ENCODE measurements around the gene LIPT2. TPM values are rescaled to one million over a fixed set of nuclear protein-coding genes. Genes with fewer than 3 reads are reported as not detected.

LIPT2 gene
- polyA plus RNA-seq, 1 donor from 2014 or later = 11.3 TPM

DNA sequence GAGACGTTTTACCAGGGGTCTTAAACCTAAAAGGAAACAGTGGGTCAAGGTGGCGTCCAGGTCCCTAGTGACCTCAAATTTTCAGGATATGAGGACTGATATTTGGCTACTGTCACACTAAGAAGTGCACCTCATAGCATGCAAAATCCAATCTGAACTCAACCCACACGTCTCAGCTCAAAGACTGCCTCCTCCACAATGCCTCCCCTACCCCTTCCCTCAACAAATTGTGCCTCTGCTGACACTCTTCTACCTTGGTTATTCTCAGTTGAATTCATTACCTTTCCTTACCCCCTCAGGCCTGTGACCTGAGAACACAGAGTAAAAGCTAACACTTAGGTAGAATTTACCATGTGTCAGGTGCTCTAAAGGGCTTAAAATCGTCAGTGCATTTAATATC, 12.4 kb upstream of the LIPT2 start:
- Histone ChIP-seq H3K27ac (ENCODE audit: low read length) (no peak overlapping the region), H3K79me2 (replicated peaks; ENCODE audit: insufficient read depth, low read length) (no peaks in the 10 kb centered on the region), H3K9me3 (ENCODE audit: low read length) (peaks cover 5% of the 10 kb centered on the region), H3K27me3 (ENCODE audit: insufficient read depth, low read depth, low read length) (no peaks in the 10 kb centered on the region), H2AFZ (ENCODE audit: low read depth, low read length) (no peak overlapping the region), H3K9me2 (ENCODE audit: insufficient read depth, low read length) (no peaks in the 10 kb centered on the region), H3K36me3 (ENCODE audit: insufficient read depth, low read length) (no peaks in the 10 kb centered on the region), H3K4me2 (ENCODE audit: low read length) (no peak overlapping the region), H3K4me3 (ENCODE audit: low read length) (no peak overlapping the region), H3K9ac (ENCODE audit: low read length) (no peak overlapping the region), H4K20me1 (ENCODE audit: insufficient read depth) (no peaks in the 10 kb centered on the region), H3F3A (ENCODE audit: insufficient read depth, low read length, poor library complexity, severe bottlenecking) (no peaks in the 10 kb centered on the region)
- no peak for TF ChIP-seq REST (IDR thresholded peaks at IDR 0.05; ENCODE audit: borderline replicate concordance)
- no peak for TF ChIP-seq SMC3 (conservative IDR thresholded peaks at IDR 0.05; ENCODE audit: poor library complexity)
- TF ChIP-seq RAD21 (conservative IDR thresholded peaks at IDR 0.05) = no peak
- TF ChIP-seq TAF1 (IDR thresholded peaks at IDR 0.05; ENCODE audit: low read depth) = no peak
- TF ChIP-seq CTCF (IDR thresholded peaks at IDR 0.05; ENCODE audit: poor library complexity, severe bottlenecking) = no peak
- TF ChIP-seq MXI1 (conservative IDR thresholded peaks at IDR 0.05; ENCODE audit: poor library complexity, severe bottlenecking) = no peak

DNA sequence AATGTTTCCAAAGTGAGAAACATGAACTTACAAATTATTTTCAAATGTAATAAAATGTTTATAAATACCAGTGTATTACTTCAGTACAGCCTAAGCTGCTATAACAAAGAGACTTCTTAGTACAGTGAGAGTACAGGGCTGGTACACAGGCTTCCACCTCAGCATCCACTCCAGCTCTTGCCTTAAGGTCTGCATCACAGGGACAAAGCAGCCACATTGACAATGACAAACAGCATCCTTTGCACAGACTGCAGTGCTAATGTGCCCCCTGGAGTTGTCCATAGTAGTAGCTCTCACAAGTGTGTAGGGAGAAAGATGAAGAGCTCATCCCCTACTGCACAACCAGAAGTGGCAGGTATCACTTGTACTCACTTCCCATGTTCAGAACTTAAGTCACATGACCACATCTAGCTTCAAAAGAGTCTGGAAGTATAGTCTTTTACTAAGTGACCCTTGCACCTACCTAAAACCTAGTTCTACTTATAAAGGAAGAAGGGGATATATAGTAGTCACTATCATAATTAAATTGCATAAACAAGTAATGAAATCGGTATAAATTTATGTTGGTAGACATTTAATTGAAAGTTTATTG, 10.7 kb upstream of the LIPT2 start:
- Histone ChIP-seq H2AFZ (ENCODE audit: low read depth, low read length) (no peak overlapping the region), H3K9me2 (ENCODE audit: insufficient read depth, low read length) (no peaks in the 10 kb centered on the region), H4K20me1 (ENCODE audit: insufficient read depth) (no peaks in the 10 kb centered on the region), H3K9ac (ENCODE audit: low read length) (no peak overlapping the region), H3K27me3 (ENCODE audit: insufficient read depth, low read depth, low read length) (no peaks in the 10 kb centered on the region), H3F3A (ENCODE audit: insufficient read depth, low read length, poor library complexity, severe bottlenecking) (no peaks in the 10 kb centered on the region), H3K79me2 (replicated peaks; ENCODE audit: insufficient read depth, low read length) (no peaks in the 10 kb centered on the region), H3K4me2 (ENCODE audit: low read length) (no peak overlapping the region), H3K36me3 (ENCODE audit: insufficient read depth, low read length) (no peaks in the 10 kb centered on the region), H3K27ac (ENCODE audit: low read length) (no peak overlapping the region), H3K4me3 (ENCODE audit: low read length) (no peak overlapping the region), H3K9me3 (ENCODE audit: low read length) (peaks cover 5% of the 10 kb centered on the region)
- TF ChIP-seq SMC3 (conservative IDR thresholded peaks at IDR 0.05; ENCODE audit: poor library complexity) (no peak), EZH2 (IDR thresholded peaks at IDR 0.05; ENCODE audit: borderline replicate concordance, insufficient read depth, low read length, poor library complexity, severe bottlenecking) (no peak), POLR2AphosphoS5 (IDR thresholded peaks at IDR 0.05) (no peak), MXI1 (conservative IDR thresholded peaks at IDR 0.05; ENCODE audit: poor library complexity, severe bottlenecking) (no peak)

DNA sequence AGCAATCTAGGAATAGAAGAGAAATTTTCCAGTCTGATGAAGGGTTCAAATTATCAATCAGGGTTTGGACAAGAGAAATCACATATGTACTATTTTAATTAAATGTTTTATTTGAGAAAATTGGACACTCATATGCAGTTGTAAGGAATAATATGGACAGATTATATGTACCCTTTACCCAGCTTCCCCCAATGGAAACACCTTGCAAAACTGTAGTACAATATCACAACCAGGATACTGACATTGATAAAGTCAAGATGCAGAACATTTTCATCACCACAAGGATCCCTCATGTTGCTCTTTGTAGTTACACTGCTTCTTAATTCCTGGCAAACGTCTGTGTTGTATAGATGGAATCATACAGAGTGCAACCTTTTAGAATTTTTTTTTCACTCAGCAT, 1.4 kb upstream of the LIPT2 start:
- no peaks in the 10 kb centered on the region for H3K36me3 ChIP-seq (ENCODE audit: insufficient read depth, low read length)
- H3K9me2 ChIP-seq (ENCODE audit: insufficient read depth, low read length) = no peaks in the 10 kb centered on the region
- no peaks in the 10 kb centered on the region for H3F3A ChIP-seq (ENCODE audit: insufficient read depth, low read length, poor library complexity, severe bottlenecking)
- H3K79me2 ChIP-seq (replicated peaks; ENCODE audit: insufficient read depth, low read length) = no peaks in the 10 kb centered on the region
- no peak overlapping the region for H3K4me3 ChIP-seq (ENCODE audit: low read length)
- no peak overlapping the region for H3K27ac ChIP-seq (ENCODE audit: low read length)
- TF ChIP-seq TAF1 (IDR thresholded peaks at IDR 0.05; ENCODE audit: low read depth) (no peak), SMC3 (conservative IDR thresholded peaks at IDR 0.05; ENCODE audit: poor library complexity) (no peak), EP300 (conservative IDR thresholded peaks at IDR 0.05; ENCODE audit: poor library complexity, severe bottlenecking) (no peak), POLR2AphosphoS5 (IDR thresholded peaks at IDR 0.05) (no peak), REST (IDR thresholded peaks at IDR 0.05; ENCODE audit: borderline replicate concordance) (no peak), EZH2 (IDR thresholded peaks at IDR 0.05; ENCODE audit: borderline replicate concordance, insufficient read depth, low read length, poor library complexity, severe bottlenecking) (no peak), CTCF (IDR thresholded peaks at IDR 0.05; ENCODE audit: poor library complexity, severe bottlenecking) (no peak), MXI1 (conservative IDR thresholded peaks at IDR 0.05; ENCODE audit: poor library complexity, severe bottlenecking) (no peak), RAD21 (conservative IDR thresholded peaks at IDR 0.05) (no peak)
- H3K27me3 ChIP-seq (ENCODE audit: insufficient read depth, low read depth, low read length) = no peaks in the 10 kb centered on the region
- H3K4me2 ChIP-seq (ENCODE audit: low read length) = no peak overlapping the region
- H3K9ac ChIP-seq (ENCODE audit: low read length) = no peak overlapping the region
- H3K9me3 ChIP-seq (ENCODE audit: low read length) = no peaks in the 10 kb centered on the region
- H2AFZ ChIP-seq (ENCODE audit: low read depth, low read length) = no peak overlapping the region
- H4K20me1 ChIP-seq (ENCODE audit: insufficient read depth) = no peaks in the 10 kb centered on the region

Measured in neural cell (in vitro differentiated cells).